MM.1S (cell line): Measurements from ENCODE around the gene TMTC1.

ENCODE experiments used
- EZH2 ChIP-seq: fragments of 300-600 bp; sonication (generic); optimal IDR thresholded peaks from 2 replicates; pipeline ENCODE3; 2017; ENCODE audit warnings: low read depth, mild to moderate bottlenecking, antibody characterized with exemption, low read length, mixed read lengths
- EZH2phosphoT487 ChIP-seq: fragments of 300-600 bp; sonication (generic); IDR thresholded peaks from 2 replicates; pipeline ENCODE4 v1.6.1; 2018; ENCODE audit warnings: antibody characterized with exemption, low read length
- TF ChIP-seq, protein P1 (sequence below): fragments of 300-600 bp; sonication (generic); IDR thresholded peaks from 2 replicates; pipeline ENCODE4 v1.5.1; 2016; ENCODE audit warnings: antibody characterized with exemption, low read length, mixed read lengths

GRCh38 chr12:29509503-29509902, 274.2 kb downstream of the TMTC1 start:
- TF ChIP-seq, protein P1, sequence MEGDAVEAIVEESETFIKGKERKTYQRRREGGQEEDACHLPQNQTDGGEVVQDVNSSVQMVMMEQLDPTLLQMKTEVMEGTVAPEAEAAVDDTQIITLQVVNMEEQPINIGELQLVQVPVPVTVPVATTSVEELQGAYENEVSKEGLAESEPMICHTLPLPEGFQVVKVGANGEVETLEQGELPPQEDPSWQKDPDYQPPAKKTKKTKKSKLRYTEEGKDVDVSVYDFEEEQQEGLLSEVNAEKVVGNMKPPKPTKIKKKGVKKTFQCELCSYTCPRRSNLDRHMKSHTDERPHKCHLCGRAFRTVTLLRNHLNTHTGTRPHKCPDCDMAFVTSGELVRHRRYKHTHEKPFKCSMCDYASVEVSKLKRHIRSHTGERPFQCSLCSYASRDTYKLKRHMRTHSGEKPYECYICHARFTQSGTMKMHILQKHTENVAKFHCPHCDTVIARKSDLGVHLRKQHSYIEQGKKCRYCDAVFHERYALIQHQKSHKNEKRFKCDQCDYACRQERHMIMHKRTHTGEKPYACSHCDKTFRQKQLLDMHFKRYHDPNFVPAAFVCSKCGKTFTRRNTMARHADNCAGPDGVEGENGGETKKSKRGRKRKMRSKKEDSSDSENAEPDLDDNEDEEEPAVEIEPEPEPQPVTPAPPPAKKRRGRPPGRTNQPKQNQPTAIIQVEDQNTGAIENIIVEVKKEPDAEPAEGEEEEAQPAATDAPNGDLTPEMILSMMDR, result no peak
- TF ChIP-seq EZH2, result no peak
- no peak for TF ChIP-seq EZH2phosphoT487
